IPS DF 6.9 (cell line): ENCODE results near the gene TTYH3.

Experiments
- DNase-seq: peaks from one replicate; pipeline ENCODE4 v3.0.0-alpha.2; 2013; ENCODE audit warnings: low read depth, low spot score
- H3K27ac ChIP-seq: one replicate; pipeline ENCODE4 v1.5.1; 2013; ENCODE audit warnings: low read length, control low read depth
- H3K27me3 ChIP-seq: 2 replicates; pipeline ENCODE4 v1.6.1; 2013; ENCODE audit warnings: mild to moderate bottlenecking, low read length; ENCODE audit not compliant: control insufficient read depth, insufficient read depth
- H3K36me3 ChIP-seq: 2 replicates; pipeline ENCODE4 v1.6.1; 2013; ENCODE audit warnings: low read length; ENCODE audit not compliant: control insufficient read depth, insufficient read depth
- H3K4me1 ChIP-seq: 2 replicates; pipeline ENCODE4 v1.6.1; 2013; ENCODE audit warnings: low read length; ENCODE audit not compliant: control insufficient read depth, insufficient read depth
- H3K4me3 ChIP-seq: 2 replicates; pipeline ENCODE4 v1.5.1; 2013; ENCODE audit warnings: mild to moderate bottlenecking, low read length
- H3K9me3 ChIP-seq: 2 replicates; pipeline ENCODE4 v1.6.1; 2013; ENCODE audit warnings: low read length, inconsistent platforms; ENCODE audit not compliant: control insufficient read depth, insufficient read depth
- WGBS: extraction: QIAGEN DNeasy Blood & Tissue Kit; methylation state at CpG from one replicate; pipeline ENCODE4 v1.1.7; 2013; ENCODE audit warnings: mixed read lengths, missing lambda C conversion rate; ENCODE audit not compliant: insufficient read length, insufficient coverage; 5-methylcytosine and 5-hydroxymethylcytosine counted together

TTYH3 gene

GRCh38 chr7:2610898-2611297, 20.9 kb upstream of the TTYH3 start:
- Histone ChIP-seq H3K27me3 (no peaks in the 10 kb centered on the region), H3K36me3 (no peaks in the 10 kb centered on the region), H3K9me3 (no peaks in the 10 kb centered on the region), H3K4me3 (no peak overlapping the region), H3K27ac (no peak overlapping the region), H3K4me1 (peaks cover 6% of the 10 kb centered on the region)
- no peak for DNase-seq
- WGBS = no CpG with 5 or more reads among the region's 14 CpGs

- no peaks in the 10 kb centered on the region for H3K27me3 ChIP-seq
- no CpG with 5 or more reads among the region's 11 CpGs for WGBS
- no peaks in the 10 kb centered on the region for H3K9me3 ChIP-seq
- no peak overlapping the region for H3K27ac ChIP-seq
- no peak for DNase-seq
- H3K4me1 ChIP-seq = peaks cover 6% of the 10 kb centered on the region; the same call in 1 of the 2 replicates
- H3K36me3 ChIP-seq = no peaks in the 10 kb centered on the region
- H3K4me3 ChIP-seq = no peak overlapping the region
These were observed 20.4 kb upstream of the TTYH3 start for GRCh38 chr7:2611401-2611800.

- Histone ChIP-seq H3K4me3 (no peak overlapping the region), H3K27ac (no peak overlapping the region), H3K27me3 (no peaks in the 10 kb centered on the region), H3K36me3 (no peaks in the 10 kb centered on the region), H3K9me3 (no peaks in the 10 kb centered on the region), H3K4me1 (peaks cover 6% of the 10 kb centered on the region)
- DNase-seq = no peak
- WGBS = no CpG with 5 or more reads among the region's 10 CpGs
These were observed 19.9 kb upstream of the TTYH3 start for GRCh38 chr7:2611922-2612321.

GRCh38 chr7:2612445-2613097, 19.2 kb upstream of the TTYH3 start:
- WGBS = no CpG with 5 or more reads among the region's 15 CpGs
- no peak overlapping the region for H3K4me3 ChIP-seq
- no peak for DNase-seq

GRCh38 chr7:2613098-2613930, 18.5 kb upstream of the TTYH3 start:
- H3K4me3 ChIP-seq = no peak overlapping the region

More at GRCh38 chr7:2612445-2613097, 19.2 kb upstream of the TTYH3 start:
- Histone ChIP-seq H3K9me3 (no peaks in the 10 kb centered on the region), H3K36me3 (no peaks in the 10 kb centered on the region), H3K27me3 (no peaks in the 10 kb centered on the region), H3K27ac (no peak overlapping the region), H3K4me1 (peaks cover 9% of the 10 kb centered on the region)

GRCh38 chr7:2613931-2614600, 17.7 kb upstream of the TTYH3 start:
- no CpG with 5 or more reads among the region's 22 CpGs for WGBS
- Histone ChIP-seq H3K4me3 (no peak overlapping the region), H3K27me3 (no peaks in the 10 kb centered on the region), H3K36me3 (no peaks in the 10 kb centered on the region), H3K4me1 (peaks cover 10% of the 10 kb centered on the region), H3K9me3 (no peaks in the 10 kb centered on the region), H3K27ac (no peak overlapping the region)
- no peak for DNase-seq

More at GRCh38 chr7:2613098-2613930, 18.5 kb upstream of the TTYH3 start:
- Histone ChIP-seq H3K9me3 (no peaks in the 10 kb centered on the region), H3K36me3 (no peaks in the 10 kb centered on the region), H3K4me1 (peaks cover 10% of the 10 kb centered on the region), H3K27me3 (no peaks in the 10 kb centered on the region), H3K27ac (no peak overlapping the region)
- no peak for DNase-seq
- WGBS = no CpG with 5 or more reads among the region's 19 CpGs

- H3K4me3 ChIP-seq = no peak overlapping the region
- no peaks in the 10 kb centered on the region for H3K36me3 ChIP-seq
- H3K27me3 ChIP-seq = no peaks in the 10 kb centered on the region
- H3K9me3 ChIP-seq = no peaks in the 10 kb centered on the region
- no peak overlapping the region for H3K27ac ChIP-seq
- no peak for DNase-seq
- no CpG with 5 or more reads among the region's 22 CpGs for WGBS
- peaks cover 10% of the 10 kb centered on the region for H3K4me1 ChIP-seq
These were observed 17.0 kb upstream of the TTYH3 start for GRCh38 chr7:2614631-2615330.

- no peak overlapping the region for H3K4me3 ChIP-seq
These were observed 15.1 kb upstream of the TTYH3 start for GRCh38 chr7:2616387-2617324.

GRCh38 chr7:2617325-2617905, 14.4 kb upstream of the TTYH3 start:
- Histone ChIP-seq H3K27me3 (no peaks in the 10 kb centered on the region), H3K27ac (no peak overlapping the region), H3K9me3 (no peaks in the 10 kb centered on the region), H3K4me1 (peaks cover 17% of the 10 kb centered on the region), H3K36me3 (no peaks in the 10 kb centered on the region), H3K4me3 (no peak overlapping the region)
- no peak for DNase-seq
- no CpG with 5 or more reads among the region's 22 CpGs for WGBS

More at GRCh38 chr7:2616387-2617324, 15.1 kb upstream of the TTYH3 start:
- no peaks in the 10 kb centered on the region for H3K36me3 ChIP-seq
- no peaks in the 10 kb centered on the region for H3K27me3 ChIP-seq
- no peak overlapping the region for H3K27ac ChIP-seq
- H3K4me1 ChIP-seq = peaks cover 14% of the 10 kb centered on the region
- no peak for DNase-seq
- WGBS = no CpG with 5 or more reads among the region's 33 CpGs
- no peaks in the 10 kb centered on the region for H3K9me3 ChIP-seq
